ENCODE measurements around the gene ODAD4.

The ODAD4 gene
- 0.58 to 3.9 (median 0.86) reads per million in 3 donors for total RNA-seq

- Histone ChIP-seq H3K36me3 (ENCODE audit: control insufficient read depth, insufficient read depth, low read length) (no peaks in the 10 kb centered on the region), H3K4me1 (ENCODE audit: control insufficient read depth, insufficient read depth, low read length, poor library complexity, severe bottlenecking) (peaks cover 5% of the 10 kb centered on the region), H3K27me3 (replicated peaks; ENCODE audit: control insufficient read depth, insufficient read depth, low read length, poor library complexity, severe bottlenecking) (no peaks in the 10 kb centered on the region)
Observed at GRCh38 chr17:41930009-41930832, at the start of gene ODAD4. TSS of gene ODAD4 (plus strand) at chr17:41930617. CDS start at chr17:41930724, 107 bp downstream.

GRCh38 chr17:41882756-41883155 lies 47.7 kb upstream of the ODAD4 start:
- Histone ChIP-seq H3K9me3 (ENCODE audit: control insufficient read depth, low read length) (no peaks in the 10 kb centered on the region), H3K27me3 (replicated peaks; ENCODE audit: control insufficient read depth, insufficient read depth, low read length, poor library complexity, severe bottlenecking) (no peaks in the 10 kb centered on the region), H3K27ac (ENCODE audit: insufficient read depth, low read length, poor library complexity, severe bottlenecking) (no peak overlapping the region), H3K4me3 (ENCODE audit: insufficient read depth, low read depth, low read length, poor library complexity, severe bottlenecking) (no peak overlapping the region), H3K36me3 (ENCODE audit: control insufficient read depth, insufficient read depth, low read length) (peaks cover 80% of the 10 kb centered on the region), H3K4me1 (ENCODE audit: control insufficient read depth, insufficient read depth, low read length, poor library complexity, severe bottlenecking) (no peaks in the 10 kb centered on the region)
- no peak for DNase-seq

More at GRCh38 chr17:41930009-41930832, at the start of gene ODAD4:
- peak; percentile 92 to 95 (median 94) for DNase-seq
- Histone ChIP-seq H3K9me3 (ENCODE audit: control insufficient read depth, low read length) (no peaks in the 10 kb centered on the region), H3K4me3 (ENCODE audit: insufficient read depth, low read depth, low read length, poor library complexity, severe bottlenecking) (peak within 1 kb of the TSS; percentile 54), H3K27ac (ENCODE audit: insufficient read depth, low read length, poor library complexity, severe bottlenecking) (peak within 1 kb of the TSS; percentile 84)

- H3K27me3 ChIP-seq (replicated peaks; ENCODE audit: control insufficient read depth, insufficient read depth, low read length, poor library complexity, severe bottlenecking): no peaks in the 10 kb centered on the region
- peaks cover 68% of the 10 kb centered on the region for H3K36me3 ChIP-seq (ENCODE audit: control insufficient read depth, insufficient read depth, low read length)
- H3K9me3 ChIP-seq (ENCODE audit: control insufficient read depth, low read length): no peaks in the 10 kb centered on the region
- H3K4me1 ChIP-seq (ENCODE audit: control insufficient read depth, insufficient read depth, low read length, poor library complexity, severe bottlenecking): no peaks in the 10 kb centered on the region
- no peak overlapping the region for H3K4me3 ChIP-seq (ENCODE audit: insufficient read depth, low read depth, low read length, poor library complexity, severe bottlenecking)
- H3K27ac ChIP-seq (ENCODE audit: insufficient read depth, low read length, poor library complexity, severe bottlenecking): no peak overlapping the region
- DNase-seq: no peak
Observed at GRCh38 chr17:41885733-41886132, 44.7 kb upstream of the ODAD4 start.

GRCh38 chr17:41888332-41888965 lies 42.0 kb upstream of the ODAD4 start:
- H3K4me1 ChIP-seq (ENCODE audit: control insufficient read depth, insufficient read depth, low read length, poor library complexity, severe bottlenecking): no peaks in the 10 kb centered on the region
- DNase-seq: no peak
- peaks cover 77% of the 10 kb centered on the region for H3K36me3 ChIP-seq (ENCODE audit: control insufficient read depth, insufficient read depth, low read length)
- no peaks in the 10 kb centered on the region for H3K9me3 ChIP-seq (ENCODE audit: control insufficient read depth, low read length)
- no peaks in the 10 kb centered on the region for H3K27me3 ChIP-seq (replicated peaks; ENCODE audit: control insufficient read depth, insufficient read depth, low read length, poor library complexity, severe bottlenecking)
- no peak overlapping the region for H3K27ac ChIP-seq (ENCODE audit: insufficient read depth, low read length, poor library complexity, severe bottlenecking)
- H3K4me3 ChIP-seq (ENCODE audit: insufficient read depth, low read depth, low read length, poor library complexity, severe bottlenecking): no peak overlapping the region

- Histone ChIP-seq H3K4me1 (ENCODE audit: control insufficient read depth, insufficient read depth, low read length, poor library complexity, severe bottlenecking) (no peaks in the 10 kb centered on the region), H3K36me3 (ENCODE audit: control insufficient read depth, insufficient read depth, low read length) (peaks cover 74% of the 10 kb centered on the region), H3K4me3 (ENCODE audit: insufficient read depth, low read depth, low read length, poor library complexity, severe bottlenecking) (no peak overlapping the region), H3K27ac (ENCODE audit: insufficient read depth, low read length, poor library complexity, severe bottlenecking) (no peak overlapping the region), H3K27me3 (replicated peaks; ENCODE audit: control insufficient read depth, insufficient read depth, low read length, poor library complexity, severe bottlenecking) (no peaks in the 10 kb centered on the region), H3K9me3 (ENCODE audit: control insufficient read depth, low read length) (no peaks in the 10 kb centered on the region)
- DNase-seq: no peak
Observed at GRCh38 chr17:41891135-41892020, 39.0 kb upstream of the ODAD4 start.

GRCh38 chr17:41892021-41892376 lies 38.4 kb upstream of the ODAD4 start:
- no peaks in the 10 kb centered on the region for H3K4me1 ChIP-seq (ENCODE audit: control insufficient read depth, insufficient read depth, low read length, poor library complexity, severe bottlenecking)
- no peak for DNase-seq
- no peaks in the 10 kb centered on the region for H3K27me3 ChIP-seq (replicated peaks; ENCODE audit: control insufficient read depth, insufficient read depth, low read length, poor library complexity, severe bottlenecking)
- no peak overlapping the region for H3K27ac ChIP-seq (ENCODE audit: insufficient read depth, low read length, poor library complexity, severe bottlenecking)
- H3K9me3 ChIP-seq (ENCODE audit: control insufficient read depth, low read length): no peaks in the 10 kb centered on the region
- no peak overlapping the region for H3K4me3 ChIP-seq (ENCODE audit: insufficient read depth, low read depth, low read length, poor library complexity, severe bottlenecking)
- peaks cover 74% of the 10 kb centered on the region for H3K36me3 ChIP-seq (ENCODE audit: control insufficient read depth, insufficient read depth, low read length)

GRCh38 chr17:41893384-41893783 lies 37.0 kb upstream of the ODAD4 start:
- no peak for DNase-seq
- peaks cover 78% of the 10 kb centered on the region for H3K36me3 ChIP-seq (ENCODE audit: control insufficient read depth, insufficient read depth, low read length)
- no peak overlapping the region for H3K4me3 ChIP-seq (ENCODE audit: insufficient read depth, low read depth, low read length, poor library complexity, severe bottlenecking)
- no peaks in the 10 kb centered on the region for H3K4me1 ChIP-seq (ENCODE audit: control insufficient read depth, insufficient read depth, low read length, poor library complexity, severe bottlenecking)
- H3K27ac ChIP-seq (ENCODE audit: insufficient read depth, low read length, poor library complexity, severe bottlenecking): no peak overlapping the region
- no peaks in the 10 kb centered on the region for H3K27me3 ChIP-seq (replicated peaks; ENCODE audit: control insufficient read depth, insufficient read depth, low read length, poor library complexity, severe bottlenecking)
- no peaks in the 10 kb centered on the region for H3K9me3 ChIP-seq (ENCODE audit: control insufficient read depth, low read length)

- Histone ChIP-seq H3K27me3 (replicated peaks; ENCODE audit: control insufficient read depth, insufficient read depth, low read length, poor library complexity, severe bottlenecking) (no peaks in the 10 kb centered on the region), H3K27ac (ENCODE audit: insufficient read depth, low read length, poor library complexity, severe bottlenecking) (no peak overlapping the region), H3K4me3 (ENCODE audit: insufficient read depth, low read depth, low read length, poor library complexity, severe bottlenecking) (no peak overlapping the region), H3K9me3 (ENCODE audit: control insufficient read depth, low read length) (no peaks in the 10 kb centered on the region), H3K36me3 (ENCODE audit: control insufficient read depth, insufficient read depth, low read length) (peaks cover 83% of the 10 kb centered on the region), H3K4me1 (ENCODE audit: control insufficient read depth, insufficient read depth, low read length, poor library complexity, severe bottlenecking) (no peaks in the 10 kb centered on the region)
- DNase-seq: no peak
Observed at GRCh38 chr17:41894791-41895331, 35.6 kb upstream of the ODAD4 start.

GRCh38 chr17:41895617-41896016 lies 34.8 kb upstream of the ODAD4 start:
- Histone ChIP-seq H3K27me3 (replicated peaks; ENCODE audit: control insufficient read depth, insufficient read depth, low read length, poor library complexity, severe bottlenecking) (no peaks in the 10 kb centered on the region), H3K9me3 (ENCODE audit: control insufficient read depth, low read length) (no peaks in the 10 kb centered on the region), H3K36me3 (ENCODE audit: control insufficient read depth, insufficient read depth, low read length) (peaks cover 83% of the 10 kb centered on the region), H3K4me3 (ENCODE audit: insufficient read depth, low read depth, low read length, poor library complexity, severe bottlenecking) (no peak overlapping the region), H3K4me1 (ENCODE audit: control insufficient read depth, insufficient read depth, low read length, poor library complexity, severe bottlenecking) (no peaks in the 10 kb centered on the region), H3K27ac (ENCODE audit: insufficient read depth, low read length, poor library complexity, severe bottlenecking) (no peak overlapping the region)
- DNase-seq: no peak

Data from effector memory CD4-positive, alpha-beta T cell (primary cell).